A549 (cell line): Measurements from ENCODE around the gene DIP2C. TPM values are rescaled to one million over a fixed set of nuclear protein-coding genes. Genes with fewer than 3 reads are reported as not detected.

ENCODE experiments used
- ATAC-seq, 2 experiments: fragments of 200-7000 bp in 1 of 2; fragments of >200 bp in 1 of 2; cut with Nextera tagmentation in 1 of 2; cut with Tn5 transposase in 1 of 2; 3 replicates each; pipeline versions ENCODE4 v1.8.0 to v1.9.1; 2018 to 2020; ENCODE audit warnings: mild to moderate bottlenecking in 1 of 2, moderate library complexity in 1 of 2
- CTCF ChIA-PET: fragments of 300-600 bp; sonication (Branson Sonifier 250); formaldehyde crosslinking; extraction: SDS; loops from one replicate; lab custom pipeline; 2021; ENCODE audit warnings: antibody characterized with exemption, inconsistent platforms; lab: Yijun Ruan, JAX
- POLR2A ChIA-PET: fragments of 350-600 bp; formaldehyde crosslinking; extraction: SDS; loops from one replicate; lab custom pipeline; 2021; ENCODE audit warnings: antibody characterized with exemption, inconsistent platforms; lab: Yijun Ruan, JAX
- DNase-seq, 2 experiments: peaks; one replicate each; pipeline versions ENCODE4 v3.0.0 to v3.0.0-alpha.2; 2011 to 2016; ENCODE audit warnings: low read depth in 1 of 2, low spot score in 1 of 2
- FAIRE-seq: peaks from 2 replicates; lab custom pipeline; 2011; peaks lifted over from hg19 to GRCh38; lab: Jason Lieb, UNC
- H3K27ac ChIP-seq, 2 experiments: fragments of >200 bp; sonication (Bioruptor Twin); formaldehyde crosslinking; 3 replicates each; pipeline ENCODE4 v1.5.1; 2016 to 2017
- H3K4me1 ChIP-seq: fragments of >200 bp; sonication (Bioruptor Twin); formaldehyde crosslinking; 3 replicates; pipeline ENCODE4 v1.6.1; 2016
- H3K4me2 ChIP-seq: fragments of >200 bp; sonication (Bioruptor Twin); formaldehyde crosslinking; 3 replicates; pipeline ENCODE4 v1.6.1; 2016
- H3K4me3 ChIP-seq: fragments of >200 bp; sonication (Bioruptor Twin); formaldehyde crosslinking; 3 replicates; pipeline ENCODE4 v1.5.1; 2016
- H3K9me3 ChIP-seq: fragments of >200 bp; sonication (Bioruptor Twin); formaldehyde crosslinking; 3 replicates; pipeline ENCODE4 v1.6.1; 2016
- CEBPB ChIP-seq, 2 experiments: fragments of >200 bp in 1 of 2; sonication (Bioruptor Twin) in 1 of 2; formaldehyde crosslinking in 1 of 2; IDR thresholded peaks; 2 replicates each; pipeline ENCODE4 v1.6.1; 2012 to 2016
- CHD2 ChIP-seq: fragments of 150-350 bp; IDR thresholded peaks from 2 replicates; pipeline ENCODE4 v1.6.1; 2014; ENCODE audit warnings: low read length; ENCODE audit not compliant: partially characterized antibody
- EHF ChIP-seq: fragments of 250-450 bp; sonication (Bioruptor Pico); IDR thresholded peaks from 2 replicates; pipeline ENCODE4 v1.5.0; 2020; ENCODE audit warnings: mild to moderate bottlenecking
- ESRRA ChIP-seq: fragments of 150-350 bp; IDR thresholded peaks from 2 replicates; pipeline ENCODE4 v1.6.1; 2014; ENCODE audit warnings: mild to moderate bottlenecking, low read length, borderline replicate concordance
- FOSL2 ChIP-seq, 2 experiments: fragments of 450-650 bp in 1 of 2; fragments of >200 bp in 1 of 2; sonication (Bioruptor Twin) in 1 of 2; formaldehyde crosslinking; IDR thresholded peaks; 2 replicates each; pipeline versions ENCODE4 v1.5.0 to v1.6.1; 2016 to 2020; ENCODE audit warnings: mild to moderate bottlenecking in 1 of 2, moderate library complexity in 1 of 2
- GATA3 ChIP-seq: IDR thresholded peaks from 2 replicates; pipeline ENCODE4 v1.6.1; 2012; ENCODE audit warnings: borderline replicate concordance
- HEYL ChIP-seq: fragments of 250-450 bp; sonication (Bioruptor Pico); IDR thresholded peaks from 2 replicates; pipeline ENCODE4 v1.8.0; 2021; ENCODE audit warnings: mild to moderate bottlenecking, moderate library complexity
- HOXB5 ChIP-seq: fragments of 250-450 bp; sonication (Bioruptor Pico); IDR thresholded peaks from 2 replicates; pipeline ENCODE4 v1.5.0; 2020; ENCODE audit warnings: mild to moderate bottlenecking, moderate library complexity
- JUNB ChIP-seq: fragments of >200 bp; sonication (Bioruptor Twin); formaldehyde crosslinking; IDR thresholded peaks from 2 replicates; pipeline ENCODE4 v1.6.1; 2016
- NFE2L2 ChIP-seq: fragments of 150-350 bp; conservative IDR thresholded peaks from 2 replicates; pipeline ENCODE4 v1.6.1; 2014; ENCODE audit warnings: low read length
- NR3C1 ChIP-seq: fragments of >200 bp; sonication (Bioruptor Twin); formaldehyde crosslinking; IDR thresholded peaks from 3 replicates; pipeline ENCODE4 v1.6.1; 2017
- POLR2AphosphoS2 ChIP-seq: conservative IDR thresholded peaks from 2 replicates; pipeline ENCODE4 v1.6.1; 2012; ENCODE audit warnings: low read length, improper control_type of control experiment, inconsistent platforms
- RAD21 ChIP-seq, 2 experiments: fragments of >200 bp in 1 of 2; sonication (Bioruptor Twin) in 1 of 2; formaldehyde crosslinking in 1 of 2; IDR thresholded peaks in 1 of 2; conservative IDR thresholded peaks in 1 of 2; 2 replicates in 1 of 2; 3 replicates in 1 of 2; pipeline ENCODE4 v1.6.1; 2012 to 2018; ENCODE audit warnings: inconsistent platforms in 1 of 2
- RARB ChIP-seq: fragments of 250-450 bp; sonication (Bioruptor Pico); IDR thresholded peaks from 2 replicates; pipeline ENCODE4 v1.8.0; 2021; ENCODE audit warnings: mild to moderate bottlenecking, moderate library complexity
- RCOR1 ChIP-seq: fragments of 150-350 bp; IDR thresholded peaks from 2 replicates; pipeline ENCODE4 v1.6.1; 2014; ENCODE audit warnings: antibody characterized with exemption, low read length, low read depth
- RNF2 ChIP-seq: fragments of 200-600 bp; sonication (generic); IDR thresholded peaks from 2 replicates; pipeline ENCODE4 v1.6.1; 2016; ENCODE audit warnings: low read depth, mild to moderate bottlenecking, antibody characterized with exemption, moderate library complexity, borderline replicate concordance
- TFCP2L1 ChIP-seq: fragments of 250-450 bp; sonication (Bioruptor Pico); IDR thresholded peaks from 2 replicates; pipeline ENCODE4 v1.5.0; 2021; ENCODE audit warnings: mild to moderate bottlenecking
- ZC3H11A ChIP-seq: fragments of 450-650 bp; IDR thresholded peaks from 2 replicates; pipeline ENCODE4 v1.6.1; 2014; ENCODE audit warnings: antibody characterized with exemption, mild to moderate bottlenecking
- WGBS: methylation state at CpG from one replicate; pipeline ENCODE4 v1.1.6; 2017; ENCODE audit errors: missing lambda C conversion rate; 5-methylcytosine and 5-hydroxymethylcytosine counted together
- polyA plus RNA-seq, 4 experiments: library from polyadenylated mRNA; depleted of rRNA in 3 of 4; stranded (reverse); fragments of >200 nt; fragmentation: RNase III in 1 of 4; extraction: RNeasy Plus Mini Kit Qiagen cat#74134 plus additional on column Dnase treatment in 1 of 4; gene quantifications; 2 replicates in 3 of 4; 3 replicates in 1 of 4; pipeline ENCODE4 v1.2.3, GENCODE V29; 2011 to 2017
- TF ChIP-seq, protein P1 (sequence below): IDR thresholded peaks from 2 replicates; pipeline ENCODE4 v1.6.1; 2012
- TF ChIP-seq, protein P2 (sequence below): fragments of >200 bp; sonication (Bioruptor Twin); formaldehyde crosslinking; IDR thresholded peaks from 2 replicates; pipeline ENCODE4 v1.6.1; 2016
- TF ChIP-seq, protein P3 (sequence below): IDR thresholded peaks from 2 replicates; pipeline ENCODE4 v1.6.1; 2012

Gene DIP2C
- polyA plus RNA-seq, 2 of the 4 experiments (the other 2 are of a cell fraction), result 3.7 to 5.0 TPM

DNA sequence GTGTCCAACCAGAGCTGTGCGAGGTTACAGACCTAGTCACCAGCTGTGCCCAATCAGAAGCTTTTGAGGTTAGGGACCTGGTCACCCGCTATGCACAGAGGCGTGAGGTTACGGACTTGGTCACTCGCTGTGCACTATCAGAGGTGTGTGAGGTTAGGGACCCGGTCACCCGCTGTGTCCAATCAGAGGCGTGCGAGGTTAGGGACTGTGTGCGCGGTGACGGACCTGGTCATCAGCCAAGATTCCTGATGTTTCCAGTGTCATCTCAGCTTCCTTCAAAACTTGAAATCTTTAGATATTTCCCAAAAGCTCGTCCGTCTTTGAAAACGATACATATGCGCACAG is 182.1 kb downstream of the DIP2C start (continued):
- no peak for TF ChIP-seq CHD2
- TF ChIP-seq HEYL, result no peak
- TF ChIP-seq ESRRA, result no peak
- no peak for TF ChIP-seq TFCP2L1 (CRISPR knock-in tag)
- no peak for TF ChIP-seq RAD21 (conservative IDR thresholded peaks at IDR 0.05 in 1 of 2, IDR thresholded peaks at IDR 0.05 in 1 of 2)
- TF ChIP-seq RARB (CRISPR knock-in tag), result no peak

DNA sequence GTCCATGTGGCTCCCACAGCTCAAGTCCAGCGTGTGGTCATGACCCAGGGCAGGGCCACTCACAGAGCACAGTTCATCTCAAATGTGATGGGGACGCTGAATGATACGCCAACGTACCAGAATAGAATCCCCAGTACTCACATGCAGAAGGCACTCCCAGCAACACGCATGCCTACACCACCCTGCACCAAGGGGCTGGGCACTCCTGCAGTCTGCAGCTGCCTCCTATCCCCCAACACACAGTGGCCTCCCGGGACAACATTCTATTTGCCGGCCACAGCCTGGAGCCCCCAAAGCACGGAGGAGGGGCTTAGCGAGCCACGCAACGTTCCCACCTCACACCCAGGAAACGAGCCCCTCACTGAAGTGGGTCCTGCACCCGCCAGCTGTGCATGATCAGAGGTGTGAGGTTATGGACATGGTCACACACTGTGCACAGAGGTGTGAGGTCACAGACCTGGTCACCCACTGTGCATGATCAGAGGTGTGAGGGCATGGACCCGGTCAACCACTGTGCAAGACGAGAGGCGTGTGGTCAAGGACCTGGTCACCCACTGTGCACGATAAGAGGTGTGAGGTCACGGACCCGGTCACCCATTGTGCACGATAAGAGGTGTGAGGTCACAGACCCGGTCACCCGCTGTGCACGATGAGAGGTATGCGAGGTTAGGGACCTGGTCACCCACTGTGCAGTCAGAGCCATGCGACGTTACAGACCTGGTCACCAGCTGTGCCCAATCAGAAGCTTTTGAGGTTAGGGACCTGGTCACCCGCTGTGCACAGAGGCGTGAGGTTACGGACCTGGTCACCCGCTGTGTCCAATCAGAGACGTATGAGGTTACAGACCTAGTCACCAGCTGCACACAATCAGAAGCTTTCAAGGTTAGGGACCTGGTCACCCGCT is 182.8 kb downstream of the DIP2C start:
- Histone ChIP-seq H3K4me3 (no peak overlapping the region), H3K4me2 (no peak overlapping the region), H3K27ac (no peak overlapping the region), H3K9me3 (no peaks in the 10 kb centered on the region), H3K4me1 (no peaks in the 10 kb centered on the region)
- no peak for DNase-seq
- WGBS, result 96% methylated on average over 23 of the region's 32 CpGs
- TF ChIP-seq RCOR1, result no peak
- FAIRE-seq, result no peak
- POLR2A ChIA-PET, result no interaction called here
- no peak for ATAC-seq
- CTCF ChIA-PET, result interaction anchor here (0.6 to 2.1 kb wide), 4 partner anchors 9 to 493 kb away, joined by 3 to 10 read pairs (median 4); no protein-coding TSS in a partner anchor

DNA sequence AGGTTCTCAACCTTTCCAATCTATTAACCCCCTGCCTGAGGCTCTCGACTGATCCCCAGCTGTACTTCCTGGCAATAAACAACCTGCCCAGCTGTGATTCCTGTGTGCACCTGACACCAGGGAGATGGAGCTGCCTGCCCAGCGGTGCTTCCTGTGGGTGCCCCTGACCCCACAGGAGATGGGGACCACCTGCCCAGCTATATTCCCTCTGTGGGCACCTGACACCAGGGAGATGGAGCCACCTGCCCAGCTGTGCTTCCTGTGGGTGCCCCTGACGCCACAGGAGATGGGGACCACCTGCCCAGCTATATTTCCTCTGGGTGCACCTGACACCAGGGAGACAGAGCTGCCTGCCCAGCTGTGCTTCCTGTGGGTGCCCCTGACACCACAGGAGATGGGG is 184.0 kb downstream of the DIP2C start:
- ATAC-seq (no peak), FAIRE-seq (no peak), DNase-seq (no peak)
- Histone ChIP-seq H3K27ac (no peak overlapping the region), H3K4me1 (no peaks in the 10 kb centered on the region), H3K4me2 (no peak overlapping the region), H3K4me3 (no peak overlapping the region), H3K9me3 (no peaks in the 10 kb centered on the region)
- CTCF ChIA-PET, result interaction anchor here (1.2 to 2.1 kb wide), 3 partner anchors 8 to 284 kb away, joined by 3 to 10 read pairs (median 4); no protein-coding TSS in a partner anchor
- POLR2A ChIA-PET, result no interaction called here
- TF ChIP-seq, protein P1, sequence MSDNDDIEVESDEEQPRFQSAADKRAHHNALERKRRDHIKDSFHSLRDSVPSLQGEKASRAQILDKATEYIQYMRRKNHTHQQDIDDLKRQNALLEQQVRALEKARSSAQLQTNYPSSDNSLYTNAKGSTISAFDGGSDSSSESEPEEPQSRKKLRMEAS, result no peak
- TF ChIP-seq HEYL (no peak), NFE2L2 (no peak), CHD2 (no peak), FOSL2 (IDR thresholded peaks at IDR 0.05) (no peak), FOSL2 (CRISPR knock-in tag; IDR thresholded peaks at IDR 0.05) (no peak), POLR2AphosphoS2 (no peak), RNF2 (no peak), RAD21 (conservative IDR thresholded peaks at IDR 0.05 in 1 of 2, IDR thresholded peaks at IDR 0.05 in 1 of 2) (no peak), GATA3 (no peak), NR3C1 (no peak), CEBPB (IDR thresholded peaks at IDR 0.05) (no peak), EHF (CRISPR knock-in tag) (no peak), JUNB (no peak), HOXB5 (CRISPR knock-in tag) (no peak), ZC3H11A (no peak), RCOR1 (no peak)
- TF ChIP-seq, protein P2, sequence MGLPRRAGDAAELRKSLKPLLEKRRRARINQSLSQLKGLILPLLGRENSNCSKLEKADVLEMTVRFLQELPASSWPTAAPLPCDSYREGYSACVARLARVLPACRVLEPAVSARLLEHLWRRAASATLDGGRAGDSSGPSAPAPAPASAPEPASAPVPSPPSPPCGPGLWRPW, result no peak
- TF ChIP-seq, protein P3, sequence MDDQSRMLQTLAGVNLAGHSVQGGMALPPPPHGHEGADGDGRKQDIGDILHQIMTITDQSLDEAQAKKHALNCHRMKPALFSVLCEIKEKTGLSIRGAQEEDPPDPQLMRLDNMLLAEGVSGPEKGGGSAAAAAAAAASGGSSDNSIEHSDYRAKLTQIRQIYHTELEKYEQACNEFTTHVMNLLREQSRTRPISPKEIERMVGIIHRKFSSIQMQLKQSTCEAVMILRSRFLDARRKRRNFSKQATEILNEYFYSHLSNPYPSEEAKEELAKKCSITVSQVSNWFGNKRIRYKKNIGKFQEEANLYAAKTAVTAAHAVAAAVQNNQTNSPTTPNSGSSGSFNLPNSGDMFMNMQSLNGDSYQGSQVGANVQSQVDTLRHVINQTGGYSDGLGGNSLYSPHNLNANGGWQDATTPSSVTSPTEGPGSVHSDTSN, result no peak
- WGBS, result 74% methylated on average over 3 of the region's 3 CpGs
